Endothelial cell of umbilical vein (primary cell): ENCODE results near the gene RBM26. TPM values are rescaled to one million over a fixed set of nuclear protein-coding genes. Genes with fewer than 3 reads are reported as not detected.

ENCODE experiments used
- BruUV-seq: library from RNA; stranded (reverse); fragments of 400-500 nt; replicated peaks from 2 replicates; lab custom pipeline; 2021; lab: Mats Ljungman, UMichigan
- CTCF ChIA-PET: fragments of 300-600, 350-600 bp; sonication (Branson Sonifier 250); formaldehyde crosslinking; loops from one replicate; lab custom pipeline; 2021; ENCODE audit warnings: antibody characterized with exemption, inconsistent platforms; lab: Charles Lee
- POLR2A ChIA-PET: fragments of 300-600, 350-600 bp; sonication (Branson Sonifier 250); formaldehyde crosslinking; loops from one replicate; lab custom pipeline; 2021; ENCODE audit warnings: antibody characterized with exemption, inconsistent platforms; lab: Charles Lee
- DNase-seq: peaks from one replicate; pipeline ENCODE4 v3.0.0-alpha.2; 2011; ENCODE audit warnings: low read depth, low spot score
- FAIRE-seq: peaks from 2 replicates; lab custom pipeline; 2011; peaks lifted over from hg19 to GRCh38; lab: Jason Lieb, UNC
- H2AFZ ChIP-seq: 2 replicates; pipeline ENCODE4 v1.6.0; 2012; ENCODE audit warnings: low read depth, low read length, control low read depth, inconsistent platforms
- H3K27ac ChIP-seq: 2 replicates; pipeline ENCODE4 v1.5.1; 2011; ENCODE audit warnings: low read depth, mild to moderate bottlenecking, control low read depth, low read length, moderate library complexity; ENCODE audit not compliant: insufficient read depth
- H3K27me3 ChIP-seq, 2 experiments: 2 replicates each; pipeline versions ENCODE4 v1.6.0 to v1.6.1; 2011; ENCODE audit warnings: low read length in 2 of 2, mixed read lengths in 1 of 2; ENCODE audit not compliant: control insufficient read depth in 2 of 2, insufficient read depth in 2 of 2
- H3K36me3 ChIP-seq, 2 experiments: 2 replicates in 1 of 2; 3 replicates in 1 of 2; pipeline ENCODE4 v1.5.1; 2011; ENCODE audit warnings: low read length in 2 of 2, mild to moderate bottlenecking in 1 of 2, moderate library complexity in 1 of 2; ENCODE audit not compliant: control insufficient read depth in 2 of 2, insufficient read depth in 2 of 2; ENCODE audit errors: extremely low read depth in 1 of 2
- H3K4me1 ChIP-seq: 3 replicates; pipeline ENCODE4 v1.5.1; 2011; ENCODE audit warnings: mild to moderate bottlenecking, low read length; ENCODE audit not compliant: control insufficient read depth, insufficient read depth; ENCODE audit errors: extremely low read depth
- H3K4me2 ChIP-seq: 2 replicates; pipeline ENCODE4 v1.6.1; 2011; ENCODE audit warnings: low read length, control low read depth, mixed read lengths; ENCODE audit not compliant: insufficient read depth
- H3K4me3 ChIP-seq, 3 experiments: fragments of 200-600 bp in 1 of 3; sonication (generic), shearing (Covaris generic) in 1 of 3; replicated peaks in 1 of 3; 2 replicates each; pipeline ENCODE4 v1.5.1; 2011 to 2016; ENCODE audit warnings: control low read depth in 3 of 3, low read length in 3 of 3, mild to moderate bottlenecking in 2 of 3, inconsistent platforms in 1 of 3, low read depth in 1 of 3, moderate library complexity in 1 of 3; ENCODE audit not compliant: insufficient read depth in 1 of 3
- H3K79me2 ChIP-seq: 2 replicates; pipeline ENCODE4 v1.6.0; 2012; ENCODE audit warnings: low read length, inconsistent platforms; ENCODE audit not compliant: control insufficient read depth, insufficient read depth
- H3K9ac ChIP-seq: replicated peaks from 2 replicates; pipeline ENCODE3; 2011; ENCODE audit warnings: low read length, control low read depth; ENCODE audit not compliant: insufficient read depth; ENCODE audit errors: extremely low read depth
- H3K9me1 ChIP-seq: replicated peaks from 3 replicates; pipeline ENCODE4 v1.6.0; 2011; ENCODE audit warnings: mild to moderate bottlenecking, low read length; ENCODE audit not compliant: control insufficient read depth, insufficient read depth; ENCODE audit errors: extremely low read depth
- H3K9me3 ChIP-seq: replicated peaks from 2 replicates; pipeline ENCODE4 v1.5.1; 2012; ENCODE audit warnings: low read length, inconsistent platforms; ENCODE audit not compliant: control insufficient read depth, insufficient read depth
- H4K20me1 ChIP-seq: replicated peaks from 2 replicates; pipeline ENCODE3; 2011; ENCODE audit warnings: mild to moderate bottlenecking, low read length; ENCODE audit not compliant: control insufficient read depth, insufficient read depth; ENCODE audit errors: extremely low read depth
- CTCF ChIP-seq, 2 donors: IDR thresholded peaks; 1 replicate in 1 of 2; 2 replicates in 1 of 2; pipeline ENCODE4 v1.5.1; 2011; ENCODE audit warnings: low read length in 2 of 2, mild to moderate bottlenecking in 2 of 2, moderate library complexity in 2 of 2, control low read depth in 1 of 2, inconsistent platforms in 1 of 2, low read depth in 1 of 2; ENCODE audit not compliant: insufficient read depth in 1 of 2; ENCODE audit errors: extremely low read depth in 1 of 2
- EZH2 ChIP-seq: IDR thresholded peaks from 2 replicates; pipeline ENCODE4 v1.6.1; 2012; ENCODE audit warnings: borderline replicate concordance, low read depth, mild to moderate bottlenecking, moderate library complexity, low read length, inconsistent platforms; ENCODE audit not compliant: severe bottlenecking
- FOS ChIP-seq: IDR thresholded peaks from 2 replicates; pipeline ENCODE4 v1.6.1; 2011; ENCODE audit warnings: mild to moderate bottlenecking, low read length, moderate library complexity, borderline replicate concordance; ENCODE audit not compliant: insufficient read depth
- GATA2 ChIP-seq: IDR thresholded peaks from 2 replicates; pipeline ENCODE4 v1.7.0; 2011; ENCODE audit warnings: low read depth, mild to moderate bottlenecking, moderate library complexity, mixed read lengths, low read length; ENCODE audit not compliant: insufficient read length, insufficient read depth
- JUN ChIP-seq: IDR thresholded peaks from 2 replicates; pipeline ENCODE4 v1.6.1; 2011; ENCODE audit warnings: borderline replicate concordance, low read depth; ENCODE audit not compliant: insufficient read length, insufficient read depth
- MAX ChIP-seq: IDR thresholded peaks from 2 replicates; pipeline ENCODE4 v1.6.1; 2011; ENCODE audit not compliant: insufficient read depth, insufficient read length
- MYC ChIP-seq: IDR thresholded peaks from one replicate; pipeline ENCODE4 v1.6.1; 2011; ENCODE audit warnings: mild to moderate bottlenecking, low read depth, low read length
- POLR2A ChIP-seq: IDR thresholded peaks from 2 replicates; pipeline ENCODE4 v1.6.1; 2012; ENCODE audit warnings: low read depth, mild to moderate bottlenecking, control low read depth, low read length
- dilution Hi-C: fragments of 300-500 bp; cut with MboI; formaldehyde crosslinking; loops from one replicate; pipeline ENCODE4 v1.15.0; 2019; ENCODE audit warnings: low sequenced_read_pairs; ENCODE audit not compliant: extremely low pct_ligation_motif_present
- intact Hi-C: fragments of 100-400 bp; cut with micrococcal nuclease; formaldehyde crosslinking; loops from one replicate; pipeline ENCODE4 v1.10.0; 2022
- polyA plus RNA-seq, 4 experiments: library from polyadenylated mRNA; depleted of rRNA in 3 of 4; stranded (reverse) in 3 of 4; unstranded in 1 of 4; fragments of >200 nt; gene quantifications; 2 replicates each; pipeline versions ENCODE4 v1.2.1 to v1.2.3, GENCODE V29; 2011 to 2012; ENCODE audit warnings: missing spikeins in 1 of 4
- total RNA-seq: library from RNA; stranded (reverse); gene quantifications from 2 replicates; pipeline ENCODE4 v1.2.3, GENCODE V29; 2021

The RBM26 gene
- total and polyA plus RNA-seq, 2 donors (not counting 3 experiments of a cell fraction or from before 2014, with no cell fraction given): 14.8 to 54.3 TPM

- ChIA-PET CTCF (no interaction called here), POLR2A (no interaction called here)
- H3K79me2 ChIP-seq: no peaks in the 10 kb centered on the region
- no peaks in the 10 kb centered on the region for H3K9me1 ChIP-seq
- dilution Hi-C loops (no loop called here), intact Hi-C loops (no loop called here)
- H3K27ac ChIP-seq: no peak overlapping the region
- DNase-seq: no peak
- H4K20me1 ChIP-seq: no peaks in the 10 kb centered on the region
- FAIRE-seq: no peak
- TF ChIP-seq FOS (no peak), MAX (no peak), JUN (no peak), MYC (no peak), CTCF (IDR thresholded peaks at IDR 0.05; ENCODE audit: extremely low read depth in 1 of 2, insufficient read depth in 1 of 2, low read depth in 1 of 2, low read length in 2 of 2) (no peak), POLR2A (no peak), GATA2 (no peak), EZH2 (no peak)
- H3K4me2 ChIP-seq: no peak overlapping the region
- H3K9ac ChIP-seq: no peak overlapping the region
- peaks cover 0 to 4% of the 10 kb centered on the region in 2 experiments for H3K27me3 ChIP-seq
- no TSS peak for BruUV-seq
- H3K36me3 ChIP-seq: no peaks in the 10 kb centered on the region
- no peak overlapping the region for H3K4me3 ChIP-seq
- H3K4me1 ChIP-seq: no peaks in the 10 kb centered on the region
- no peak overlapping the region for H2AFZ ChIP-seq
- no peaks in the 10 kb centered on the region for H3K9me3 ChIP-seq
Observed at GRCh38 chr13:79285159-79285558, 120.9 kb downstream of the RBM26 start.
